Measurements from ENCODE around the gene OSBPL5. TPM values are rescaled to one million over a fixed set of nuclear protein-coding genes. Genes with fewer than 3 reads are reported as not detected.

The OSBPL5 gene
- total RNA-seq, 3 donors from 2014 or later (not counting 1 experiment from before 2014, with no cell fraction given) = 375 to 522 (median 377) TPM

DNA sequence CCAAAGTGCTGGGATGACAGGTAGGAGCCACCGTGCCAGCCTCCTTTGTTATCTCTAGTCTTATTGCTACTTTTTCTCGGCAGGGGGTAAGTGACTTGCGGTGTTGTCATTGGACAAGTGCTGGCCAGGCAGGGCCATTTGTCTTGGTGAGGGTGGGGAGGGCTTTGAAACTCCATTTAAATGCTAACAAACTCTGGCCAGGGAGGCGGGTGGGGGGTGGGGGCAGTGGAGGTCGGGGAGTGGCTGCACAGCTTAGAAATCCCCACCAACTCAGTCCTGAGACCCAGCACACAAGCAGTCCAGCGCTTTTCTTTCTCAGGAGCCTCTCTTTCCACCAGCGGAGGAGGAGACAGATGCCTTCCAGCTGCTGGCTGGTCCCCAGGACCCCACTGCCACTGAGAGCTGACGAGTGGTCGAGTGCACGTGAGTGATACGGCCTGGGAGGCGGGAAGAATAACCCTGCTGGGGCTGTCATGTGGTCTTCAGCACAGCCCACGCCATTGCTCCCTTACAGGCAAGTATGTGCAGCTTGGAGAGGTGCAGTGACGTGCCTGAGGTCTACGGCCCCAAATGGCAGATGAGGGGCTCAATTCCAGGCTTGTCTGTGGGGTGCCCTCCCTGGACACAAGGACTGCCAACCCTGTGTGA lies 24.2 kb upstream of the OSBPL5 start:
- Histone ChIP-seq H3K27ac (ENCODE audit: low read length) (no peak overlapping the region), H3K9me3 (ENCODE audit: control insufficient read depth, insufficient read depth, low read length) (no peaks in the 10 kb centered on the region), H3K4me1 (ENCODE audit: control insufficient read depth, insufficient read depth, low read length) (no peaks in the 10 kb centered on the region), H3K27me3 (ENCODE audit: control insufficient read depth, insufficient read depth, low read length) (no peaks in the 10 kb centered on the region), H3K36me3 (ENCODE audit: control insufficient read depth, insufficient read depth, low read length) (no peaks in the 10 kb centered on the region), H3K4me3 (ENCODE audit: low read length) (no peak overlapping the region)
- Mint-ChIP-seq H3K27me3 (ENCODE audit: low read depth in 2 of 2) (peaks cover 0 to 7% of the 10 kb centered on the region in 2 donors), H3K9me3 (no peaks in the 10 kb centered on the region), H3K4me1 (no peaks in the 10 kb centered on the region), H3K4me3 (no peak overlapping the region), H3K36me3 (no peaks in the 10 kb centered on the region), H3K27ac (no peak overlapping the region)
- ATAC-seq = no peak
- DNase-seq = peak in 1 of 2 donors; percentile 13
- intact Hi-C loops (cut with micrococcal nuclease) = no loop called here
- WGBS (ENCODE audit: insufficient coverage) = 89% methylated on average over 15 of the region's 15 CpGs
- TF ChIP-seq CTCF (IDR thresholded peaks at IDR 0.05) = no peak

- Mint-ChIP-seq H3K36me3 (no peaks in the 10 kb centered on the region), H3K27ac (no peak overlapping the region), H3K27me3 (ENCODE audit: low read depth in 2 of 2) (peaks cover 0 to 7% of the 10 kb centered on the region in 2 donors), H3K4me3 (no peak overlapping the region), H3K4me1 (no peaks in the 10 kb centered on the region), H3K9me3 (no peaks in the 10 kb centered on the region)
- intact Hi-C loops (cut with micrococcal nuclease) = no loop called here
- no peak for TF ChIP-seq CTCF (IDR thresholded peaks at IDR 0.05)
- no peaks in the 10 kb centered on the region for H3K36me3 ChIP-seq (ENCODE audit: control insufficient read depth, insufficient read depth, low read length)
- ATAC-seq = no peak
- H3K4me1 ChIP-seq (ENCODE audit: control insufficient read depth, insufficient read depth, low read length) = no peaks in the 10 kb centered on the region
- H3K27me3 ChIP-seq (ENCODE audit: control insufficient read depth, insufficient read depth, low read length) = no peaks in the 10 kb centered on the region
- WGBS (ENCODE audit: insufficient coverage) = 94% methylated on average over 17 of the region's 17 CpGs
- H3K9me3 ChIP-seq (ENCODE audit: control insufficient read depth, insufficient read depth, low read length) = no peaks in the 10 kb centered on the region
- H3K27ac ChIP-seq (ENCODE audit: low read length) = no peak overlapping the region
- no peak overlapping the region for H3K4me3 ChIP-seq (ENCODE audit: low read length)
- DNase-seq = peak in 1 of 2 donors; percentile 4
Observed at GRCh38 chr11:3188496-3189195, 23.5 kb upstream of the OSBPL5 start.

- Mint-ChIP-seq H3K36me3 (no peaks in the 10 kb centered on the region), H3K4me1 (no peaks in the 10 kb centered on the region), H3K9me3 (no peaks in the 10 kb centered on the region), H3K27ac (no peak overlapping the region), H3K27me3 (ENCODE audit: low read depth in 2 of 2) (no peaks in the 10 kb centered on the region), H3K4me3 (no peak overlapping the region)
- no peaks in the 10 kb centered on the region for H3K27me3 ChIP-seq (ENCODE audit: control insufficient read depth, insufficient read depth, low read length)
- intact Hi-C loops (cut with micrococcal nuclease) = no loop called here
- no peaks in the 10 kb centered on the region for H3K9me3 ChIP-seq (ENCODE audit: control insufficient read depth, insufficient read depth, low read length)
- H3K27ac ChIP-seq (ENCODE audit: low read length) = no peak overlapping the region
- no peaks in the 10 kb centered on the region for H3K4me1 ChIP-seq (ENCODE audit: control insufficient read depth, insufficient read depth, low read length)
- WGBS (ENCODE audit: insufficient coverage) = 94% methylated on average over 10 of the region's 11 CpGs
- H3K36me3 ChIP-seq (ENCODE audit: control insufficient read depth, insufficient read depth, low read length) = no peaks in the 10 kb centered on the region
- H3K4me3 ChIP-seq (ENCODE audit: low read length) = no peak overlapping the region
- ATAC-seq (no peak), DNase-seq (no peak)
- no peak for TF ChIP-seq CTCF (IDR thresholded peaks at IDR 0.05)
Observed at GRCh38 chr11:3186166-3186953, 21.2 kb upstream of the OSBPL5 start.
